Lower lobe of right lung (tissue), 2 donors: ENCODE results near the gene CCDC85C. TPM values are rescaled to one million over a fixed set of nuclear protein-coding genes. Genes with fewer than 3 reads are reported as not detected.

Experiments
- ATAC-seq, 2 donors: fragments of 200-7000 bp; cut with Tn5 transposase; one replicate each; pipeline ENCODE4 v1.9.1; 2020 to 2022; ENCODE audit warnings: mild to moderate bottlenecking in 2 of 2, moderate library complexity in 2 of 2
- DNase-seq: peaks from one replicate; pipeline ENCODE4 v3.0.0-alpha.2; 2020
- H3K27ac ChIP-seq: fragments of 200-600 bp; one replicate; pipeline ENCODE4 v1.8.0; 2022
- H3K27me3 ChIP-seq: fragments of 200-600 bp; one replicate; pipeline ENCODE4 v1.8.0; 2022; ENCODE audit warnings: low read depth
- H3K36me3 ChIP-seq: fragments of 200-600 bp; one replicate; pipeline ENCODE4 v1.8.0; 2022; ENCODE audit warnings: mild to moderate bottlenecking
- H3K4me1 ChIP-seq: fragments of 200-600 bp; one replicate; pipeline ENCODE4 v1.8.0; 2022
- H3K4me3 ChIP-seq: fragments of 200-600 bp; one replicate; pipeline ENCODE4 v1.8.0; 2022; ENCODE audit warnings: mild to moderate bottlenecking
- H3K9me3 ChIP-seq: fragments of 200-600 bp; one replicate; pipeline ENCODE4 v1.8.0; 2022
- intact Hi-C: fragments of 100-400 bp; cut with DNase I; formaldehyde crosslinking; loops from one replicate; pipeline ENCODE4 v1.11.0; 2022
- total RNA-seq: library from RNA; stranded (reverse); fragmentation: NEBNext Ultra II Directional; extraction: Animal tissue kit (Norgen Biotek cat#: 25700); gene quantifications from one replicate; pipeline ENCODE4 v1.2.1, GENCODE V29; 2021
- TF ChIP-seq, protein P1 (sequence below): fragments of 200-600 bp; IDR thresholded peaks from one replicate; pipeline ENCODE4 v1.8.0; 2022; ENCODE audit warnings: antibody characterized with exemption, mild to moderate bottlenecking
- donor health status: DM: no; HTN: yes; CAD: no; lungs with severe emphysema.

Gene CCDC85C
- total RNA-seq, 1 donor from 2014 or later = 15.3 TPM

DNA sequence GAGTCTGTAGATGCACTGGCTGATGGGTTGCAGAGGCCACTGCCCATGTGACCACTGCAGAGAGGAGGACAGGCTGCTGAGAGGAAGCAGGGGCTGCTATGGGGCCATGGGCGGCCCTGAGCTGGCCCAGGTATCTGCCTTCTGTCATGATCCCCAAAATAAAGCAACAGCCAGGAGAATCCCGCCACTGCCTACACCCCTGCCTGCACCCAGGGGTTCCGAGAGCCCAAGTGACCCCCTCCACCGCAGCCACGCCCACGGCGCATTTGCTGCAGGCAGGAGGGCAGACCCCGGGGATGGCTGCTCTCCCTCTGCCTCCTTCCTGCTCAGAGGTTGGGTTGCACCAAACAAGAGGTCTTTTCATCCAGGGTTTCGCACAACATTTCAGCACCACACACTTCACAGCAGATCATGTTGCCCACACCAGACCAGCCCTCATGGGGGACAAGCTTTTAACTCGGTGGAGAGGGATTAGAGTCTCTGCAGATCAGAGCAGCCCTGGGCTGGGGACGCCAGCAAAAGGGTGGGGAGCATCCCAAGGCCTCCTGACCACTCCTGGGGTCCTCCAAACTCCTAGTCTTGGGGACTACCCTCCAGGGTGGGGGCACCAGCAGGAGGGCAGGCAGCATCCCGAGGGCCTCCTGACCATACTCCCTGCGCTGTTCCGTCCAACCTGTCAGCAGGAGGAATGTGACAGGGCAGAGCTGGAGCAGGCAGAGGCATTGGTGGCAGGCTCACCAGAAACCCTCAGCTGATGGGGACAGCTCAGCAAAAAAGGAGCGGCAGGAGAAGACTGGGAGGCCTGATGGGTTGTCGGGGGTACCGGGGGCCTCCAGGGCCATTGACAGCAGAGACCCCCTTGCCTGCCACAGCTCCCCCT, 14.1 kb downstream of the CCDC85C start:
- DNase-seq = no peak
- TF ChIP-seq, protein P1, sequence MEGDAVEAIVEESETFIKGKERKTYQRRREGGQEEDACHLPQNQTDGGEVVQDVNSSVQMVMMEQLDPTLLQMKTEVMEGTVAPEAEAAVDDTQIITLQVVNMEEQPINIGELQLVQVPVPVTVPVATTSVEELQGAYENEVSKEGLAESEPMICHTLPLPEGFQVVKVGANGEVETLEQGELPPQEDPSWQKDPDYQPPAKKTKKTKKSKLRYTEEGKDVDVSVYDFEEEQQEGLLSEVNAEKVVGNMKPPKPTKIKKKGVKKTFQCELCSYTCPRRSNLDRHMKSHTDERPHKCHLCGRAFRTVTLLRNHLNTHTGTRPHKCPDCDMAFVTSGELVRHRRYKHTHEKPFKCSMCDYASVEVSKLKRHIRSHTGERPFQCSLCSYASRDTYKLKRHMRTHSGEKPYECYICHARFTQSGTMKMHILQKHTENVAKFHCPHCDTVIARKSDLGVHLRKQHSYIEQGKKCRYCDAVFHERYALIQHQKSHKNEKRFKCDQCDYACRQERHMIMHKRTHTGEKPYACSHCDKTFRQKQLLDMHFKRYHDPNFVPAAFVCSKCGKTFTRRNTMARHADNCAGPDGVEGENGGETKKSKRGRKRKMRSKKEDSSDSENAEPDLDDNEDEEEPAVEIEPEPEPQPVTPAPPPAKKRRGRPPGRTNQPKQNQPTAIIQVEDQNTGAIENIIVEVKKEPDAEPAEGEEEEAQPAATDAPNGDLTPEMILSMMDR = no peak
- intact Hi-C loops = no loop called here
- H3K4me3 ChIP-seq = no peak overlapping the region
- no peaks in the 10 kb centered on the region for H3K27me3 ChIP-seq
- no peaks in the 10 kb centered on the region for H3K9me3 ChIP-seq
- no peaks in the 10 kb centered on the region for H3K36me3 ChIP-seq
- H3K4me1 ChIP-seq = peaks cover 50% of the 10 kb centered on the region
- no peak for ATAC-seq
- peak overlapping the region; percentile 31 for H3K27ac ChIP-seq

- peak overlapping the region; percentile 31 for H3K27ac ChIP-seq
- no peak for ATAC-seq
These were observed 15.0 kb downstream of the CCDC85C start for GRCh38 chr14:99589031-99589441.

DNA sequence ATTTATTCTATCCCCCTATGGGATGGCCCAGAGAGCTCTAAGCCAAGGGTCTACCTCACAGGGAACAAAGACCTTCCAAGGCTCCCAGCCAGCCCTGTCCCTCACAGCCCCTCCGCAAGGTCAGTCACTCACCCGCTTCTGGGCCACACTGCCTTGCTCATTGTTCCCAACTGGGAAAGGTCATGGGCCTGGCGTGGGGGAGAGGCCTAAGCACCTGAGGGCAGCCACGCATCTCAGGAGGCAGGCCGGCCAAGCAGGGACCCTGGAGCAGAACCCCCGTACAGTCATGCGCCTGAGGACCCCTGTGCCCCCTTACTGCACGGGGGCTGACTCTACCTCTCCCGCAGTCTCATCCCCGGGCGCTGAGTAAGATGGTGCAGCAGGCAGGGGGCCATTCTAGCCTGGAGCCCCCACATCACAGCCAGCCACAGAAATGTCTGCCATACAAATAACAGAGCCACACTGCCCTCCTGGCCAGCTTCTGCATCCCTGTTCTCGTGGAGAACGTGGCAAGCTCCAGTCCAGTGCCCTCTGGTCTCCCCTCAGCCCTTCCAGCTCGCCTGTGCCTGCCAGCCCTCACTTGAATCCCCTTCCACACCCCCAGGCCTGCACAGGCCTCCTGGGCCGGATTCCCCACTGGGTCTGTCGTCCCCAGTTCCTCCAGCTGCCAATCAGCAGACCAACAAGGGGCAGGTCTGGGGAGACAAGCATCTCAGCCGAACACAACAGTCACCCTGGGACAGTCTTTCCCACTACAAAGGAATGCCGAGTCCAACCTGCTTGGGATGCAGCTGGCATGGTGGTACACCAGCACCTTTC, 16.3 kb downstream of the CCDC85C start:
- ATAC-seq (no peak), DNase-seq (no peak)
- no peak overlapping the region for H3K4me3 ChIP-seq
- H3K4me1 ChIP-seq = peaks cover 32% of the 10 kb centered on the region
- no peaks in the 10 kb centered on the region for H3K36me3 ChIP-seq
- intact Hi-C loops = no loop called here
- no peaks in the 10 kb centered on the region for H3K9me3 ChIP-seq
- no peaks in the 10 kb centered on the region for H3K27me3 ChIP-seq
- TF ChIP-seq, protein P1 = no peak
- H3K27ac ChIP-seq = no peak overlapping the region

More at GRCh38 chr14:99589031-99589441, 15.0 kb downstream of the CCDC85C start:
- Histone ChIP-seq H3K4me1 (peaks cover 42% of the 10 kb centered on the region), H3K36me3 (no peaks in the 10 kb centered on the region), H3K4me3 (no peak overlapping the region), H3K27me3 (no peaks in the 10 kb centered on the region), H3K9me3 (no peaks in the 10 kb centered on the region)
- TF ChIP-seq, protein P1 = no peak
- DNase-seq = no peak
- intact Hi-C loops = no loop called here

GRCh38 chr14:99586761-99587459, 17.1 kb downstream of the CCDC85C start:
- ATAC-seq = no peak

More at GRCh38 chr14:99586761-99587459, 17.1 kb downstream of the CCDC85C start:
- no peak overlapping the region for H3K27ac ChIP-seq
- no peak for DNase-seq
- H3K27me3 ChIP-seq = no peaks in the 10 kb centered on the region
- no peaks in the 10 kb centered on the region for H3K9me3 ChIP-seq
- peaks cover 25% of the 10 kb centered on the region for H3K4me1 ChIP-seq
- H3K4me3 ChIP-seq = no peak overlapping the region
- intact Hi-C loops = no loop called here
- TF ChIP-seq, protein P1 = no peak
- H3K36me3 ChIP-seq = no peaks in the 10 kb centered on the region
